Thyroid gland (tissue), 4 donors: Measurements from ENCODE around the gene HEATR9. TPM values are rescaled to one million over a fixed set of nuclear protein-coding genes. Genes with fewer than 3 reads are reported as not detected.

Source experiments
- DNase-seq, 2 donors: peaks; one replicate each; pipeline ENCODE4 v3.0.0-alpha.2; 2019
- H3K27ac ChIP-seq, 3 donors: fragments of 200-600 bp; sonication (generic); 1 replicate in 2 of 3; 2 replicates in 1 of 3; pipeline ENCODE4 v1.5.1; 2016 to 2019; ENCODE audit warnings: mild to moderate bottlenecking in 1 of 3, moderate library complexity in 1 of 3
- H3K27me3 ChIP-seq: fragments of 200-600 bp; sonication (generic); one replicate; pipeline ENCODE4 v1.5.1; 2019
- H3K36me3 ChIP-seq, 2 donors: fragments of 200-600 bp; sonication (generic); one replicate each; pipeline ENCODE4 v1.5.1; 2016 to 2019
- H3K4me1 ChIP-seq, 2 donors: fragments of 200-600 bp; sonication (generic); one replicate each; pipeline ENCODE4 v1.5.1; 2017 to 2019
- H3K4me3 ChIP-seq, 3 donors: fragments of 200-600 bp; sonication (generic); replicated peaks in 1 of 3; 1 replicate in 2 of 3; 2 replicates in 1 of 3; pipeline ENCODE4 v1.5.1; 2016; ENCODE audit warnings: mild to moderate bottlenecking in 1 of 3
- H3K9me3 ChIP-seq: fragments of 200-600 bp; sonication (generic); one replicate; pipeline ENCODE4 v1.5.1; 2017
- CTCF ChIP-seq, 6 experiments: fragments of 200-600 bp in 3 of 6; fragments of 450-650 bp in 3 of 6; sonication (generic) in 3 of 6; IDR thresholded peaks; one replicate each; pipeline ENCODE4 v1.5.1; 2016 to 2019; ENCODE audit warnings: antibody characterized with exemption in 6 of 6, mild to moderate bottlenecking in 2 of 6, inconsistent platforms in 1 of 6, moderate library complexity in 1 of 6
- POLR2A ChIP-seq, 2 donors: fragments of 450-650 bp; IDR thresholded peaks; one replicate each; pipeline ENCODE4 v1.6.1; 2017; ENCODE audit warnings: antibody characterized with exemption in 2 of 2, mild to moderate bottlenecking in 2 of 2, moderate library complexity in 1 of 2
- WGBS, 2 donors: methylation state at CpG; one replicate each; pipeline ENCODE4 v1.1.5; 2017; 5-methylcytosine and 5-hydroxymethylcytosine counted together
- intact Hi-C: fragments of 100-400 bp; cut with DNase I; formaldehyde crosslinking; loops from one replicate; pipeline ENCODE4 v1.15.1; 2023
- total RNA-seq, 4 donors: library from RNA; depleted of rRNA; stranded (reverse); fragments of >200 nt; gene quantifications; one replicate each; pipeline ENCODE4 v1.2.3, GENCODE V29; 2016

The HEATR9 gene
- total RNA-seq, 4 donors from 2014 or later, result 0.40 TPM; not detected in 3

GRCh38 chr17:35906191-35906925 lies 37.7 kb upstream of the HEATR9 start:
- 85 to 91% methylated on average over 3 to 5 of the region's 5 CpGs for WGBS, 2 donors
- Histone ChIP-seq H3K4me1 (no peaks in the 10 kb centered on the region), H3K9me3 (no peaks in the 10 kb centered on the region), H3K27ac (no peak overlapping the region), H3K27me3 (no peaks in the 10 kb centered on the region), H3K36me3 (no peaks in the 10 kb centered on the region), H3K4me3 (no peak overlapping the region)
- no peak for DNase-seq
- TF ChIP-seq POLR2A (IDR thresholded peaks at IDR 0.05), result no peak
- TF ChIP-seq CTCF (IDR thresholded peaks at IDR 0.05), result no peak
- intact Hi-C loops, result no loop called here

- WGBS, 2 donors, result 92 to 95% methylated on average over 5 of the region's 5 CpGs
- Histone ChIP-seq H3K36me3 (no peaks in the 10 kb centered on the region), H3K9me3 (no peaks in the 10 kb centered on the region), H3K27ac (no peak overlapping the region), H3K27me3 (no peaks in the 10 kb centered on the region), H3K4me3 (no peak overlapping the region), H3K4me1 (no peaks in the 10 kb centered on the region)
- intact Hi-C loops, result no loop called here
- no peak for TF ChIP-seq CTCF (IDR thresholded peaks at IDR 0.05)
- TF ChIP-seq POLR2A (IDR thresholded peaks at IDR 0.05), result no peak
- DNase-seq, result no peak
Measured at GRCh38 chr17:35903451-35903850, 34.8 kb upstream of the HEATR9 start.

- Histone ChIP-seq H3K27ac (no peak overlapping the region), H3K4me1 (no peaks in the 10 kb centered on the region), H3K9me3 (no peaks in the 10 kb centered on the region), H3K4me3 (no peak overlapping the region), H3K27me3 (no peaks in the 10 kb centered on the region), H3K36me3 (no peaks in the 10 kb centered on the region)
- no peak for DNase-seq
- intact Hi-C loops, result no loop called here
- 90 to 93% methylated on average over 9 of the region's 9 CpGs for WGBS, 2 donors
- TF ChIP-seq CTCF (IDR thresholded peaks at IDR 0.05), result no peak
- TF ChIP-seq POLR2A (IDR thresholded peaks at IDR 0.05), result no peak
Measured at GRCh38 chr17:35901631-35902175, 33.0 kb upstream of the HEATR9 start.

GRCh38 chr17:35900708-35901480 lies 32.2 kb upstream of the HEATR9 start:
- Histone ChIP-seq H3K9me3 (no peaks in the 10 kb centered on the region), H3K36me3 (no peaks in the 10 kb centered on the region), H3K4me3 (no peak overlapping the region), H3K27ac (no peak overlapping the region), H3K27me3 (no peaks in the 10 kb centered on the region), H3K4me1 (no peaks in the 10 kb centered on the region)
- WGBS, 2 donors, result 76 to 79% methylated on average over 11 of the region's 11 CpGs
- no peak for TF ChIP-seq CTCF (IDR thresholded peaks at IDR 0.05)
- no peak for TF ChIP-seq POLR2A (IDR thresholded peaks at IDR 0.05)
- intact Hi-C loops, result no loop called here
- DNase-seq, result no peak

GRCh38 chr17:35900280-35900679 lies 31.6 kb upstream of the HEATR9 start:
- Histone ChIP-seq H3K27me3 (no peaks in the 10 kb centered on the region), H3K4me1 (no peaks in the 10 kb centered on the region), H3K36me3 (no peaks in the 10 kb centered on the region), H3K27ac (no peak overlapping the region), H3K4me3 (no peak overlapping the region), H3K9me3 (no peaks in the 10 kb centered on the region)
- 83 to 93% methylated on average over 3 to 4 of the region's 5 CpGs for WGBS, 2 donors
- TF ChIP-seq POLR2A (IDR thresholded peaks at IDR 0.05), result no peak
- TF ChIP-seq CTCF (IDR thresholded peaks at IDR 0.05), result no peak
- no peak for DNase-seq
- intact Hi-C loops, result no loop called here
